HCT116 (cell line): ENCODE results near the gene CMIP. TPM values are rescaled to one million over a fixed set of nuclear protein-coding genes. Genes with fewer than 3 reads are reported as not detected.

Experiments used
- ATAC-seq: fragments of 200-7000 bp; cut with Tn5 transposase; 2 replicates; pipeline ENCODE4 v1.9.1; 2020; ENCODE audit warnings: mild to moderate bottlenecking, moderate library complexity
- BruUV-seq: library from RNA; stranded (reverse); fragments of 400-500 nt; replicated peaks from 2 replicates; lab custom pipeline; 2021; lab: Mats Ljungman, UMichigan
- CTCF ChIA-PET: fragments of 300-600 bp; sonication (Branson Sonifier 250); formaldehyde crosslinking; loops from one replicate; lab custom pipeline; 2021; ENCODE audit warnings: antibody characterized with exemption; lab: Charles Lee
- POLR2A ChIA-PET: fragments of 300-600, 350-600 bp; sonication (Branson Sonifier 250); formaldehyde crosslinking; loops from one replicate; lab custom pipeline; 2021; ENCODE audit warnings: antibody characterized with exemption; lab: Charles Lee
- RAD21 ChIA-PET, 2 experiments: fragments of 300-600 bp; sonication (Branson Sonifier 250); formaldehyde crosslinking; loops; one replicate each; lab custom pipeline; 2023; ENCODE audit warnings: low total read pairs in 2 of 2; ENCODE audit not compliant: uncharacterized antibody in 2 of 2, unreplicated experiment in 2 of 2, low non-redundant PET in 1 of 2; lab: Charles Lee
- DNase-seq: peaks from one replicate; pipeline ENCODE4 v3.0.0-alpha.2; 2010; ENCODE audit warnings: low read depth, low spot score
- H2AFZ ChIP-seq: fragments of 200-600 bp; shearing (Covaris generic), sonication (generic); 2 replicates; pipeline ENCODE4 v1.6.1; 2017; ENCODE audit warnings: low read depth, mixed run types, mixed read lengths, antibody characterized with exemption, low read length; ENCODE audit not compliant: poor library complexity, severe bottlenecking
- H3K27ac ChIP-seq: 2 replicates; pipeline ENCODE4 v1.5.1; 2012; ENCODE audit warnings: low read depth, low read length
- H3K27me3 ChIP-seq: fragments of 200-600 bp; sonication (generic); 2 replicates; pipeline ENCODE4 v1.6.1; 2016; ENCODE audit warnings: mixed run types, low read length, mixed read lengths; ENCODE audit not compliant: insufficient read depth
- H3K36me3 ChIP-seq, 2 experiments: fragments of 200-500 bp in 1 of 2; fragments of 200-600 bp in 1 of 2; sonication (Bioruptor generic) in 1 of 2; sonication (generic) in 1 of 2; 2 replicates each; pipeline versions ENCODE4 v1.5.1 to v1.6.1; 2014 to 2016; ENCODE audit warnings: low read length in 2 of 2, inconsistent platforms in 1 of 2, mixed read lengths in 1 of 2, mixed run types in 1 of 2; ENCODE audit not compliant: insufficient read depth in 2 of 2, control insufficient read depth in 1 of 2
- H3K4me1 ChIP-seq, 2 experiments: fragments of 200-600 bp in 1 of 2; sonication (generic) in 1 of 2; 2 replicates each; pipeline versions ENCODE4 v1.5.1 to v1.6.1; 2012 to 2017; ENCODE audit warnings: low read length in 2 of 2, inconsistent platforms in 1 of 2, mild to moderate bottlenecking in 1 of 2, mixed read lengths in 1 of 2, mixed run types in 1 of 2, moderate library complexity in 1 of 2; ENCODE audit not compliant: insufficient read depth in 2 of 2, control insufficient read depth in 1 of 2
- H3K4me2 ChIP-seq: fragments of 200-600 bp; sonication (generic); 2 replicates; pipeline ENCODE4 v1.6.1; 2017; ENCODE audit warnings: mixed run types, low read length, mixed read lengths
- H3K4me3 ChIP-seq, 2 experiments: fragments of 200-600 bp in 1 of 2; sonication (generic) in 1 of 2; replicated peaks in 1 of 2; 2 replicates each; pipeline ENCODE4 v1.5.1; 2011 to 2016; ENCODE audit warnings: low read length in 2 of 2, control low read depth in 1 of 2, low read depth in 1 of 2, mild to moderate bottlenecking in 1 of 2, mixed read lengths in 1 of 2, mixed run types in 1 of 2
- H3K79me2 ChIP-seq: fragments of 200-600 bp; sonication (generic); 2 replicates; pipeline ENCODE4 v1.6.1; 2017; ENCODE audit warnings: mild to moderate bottlenecking, mixed run types, low read length, moderate library complexity, mixed read lengths; ENCODE audit not compliant: insufficient read depth
- H3K9ac ChIP-seq: fragments of 200-600 bp; sonication (generic); 2 replicates; pipeline ENCODE4 v1.6.1; 2016; ENCODE audit warnings: low read length, mixed read lengths
- H3K9me2 ChIP-seq: fragments of 200-600 bp; sonication (generic), shearing (Covaris generic); 2 replicates; pipeline ENCODE4 v1.6.1; 2017; ENCODE audit warnings: mixed run types, mild to moderate bottlenecking, moderate library complexity; ENCODE audit not compliant: insufficient read depth
- H3K9me3 ChIP-seq, 2 experiments: fragments of 200-500 bp in 1 of 2; fragments of 200-600 bp in 1 of 2; sonication (Bioruptor generic) in 1 of 2; sonication (generic) in 1 of 2; 2 replicates each; pipeline ENCODE4 v1.6.1; 2014 to 2017; ENCODE audit warnings: low read length in 2 of 2, mixed read lengths in 2 of 2, inconsistent platforms in 1 of 2, low read depth in 1 of 2, mild to moderate bottlenecking in 1 of 2, mixed run types in 1 of 2, moderate library complexity in 1 of 2; ENCODE audit not compliant: control insufficient read depth in 1 of 2, insufficient read depth in 1 of 2
- H4K20me1 ChIP-seq: fragments of 200-600 bp; sonication (generic), shearing (Covaris generic); 2 replicates; pipeline ENCODE4 v1.6.1; 2017; ENCODE audit warnings: mixed run types, mild to moderate bottlenecking, moderate library complexity; ENCODE audit not compliant: insufficient read depth
- ATF3 ChIP-seq: IDR thresholded peaks from 2 replicates; pipeline ENCODE4 v1.6.1; 2012
- CBX3 ChIP-seq: IDR thresholded peaks from 2 replicates; pipeline ENCODE4 v1.6.1; 2012; ENCODE audit warnings: low read depth
- EGR1 ChIP-seq: IDR thresholded peaks from 2 replicates; pipeline ENCODE4 v1.6.1; 2012; ENCODE audit warnings: low read depth
- ELF1 ChIP-seq: IDR thresholded peaks from 2 replicates; pipeline ENCODE4 v1.6.1; 2012; ENCODE audit warnings: low read depth, borderline replicate concordance
- EZH2 ChIP-seq: fragments of 200-600 bp; sonication (generic); IDR thresholded peaks from 2 replicates; pipeline ENCODE4 v1.6.1; 2017; ENCODE audit warnings: antibody characterized with exemption, mixed run types
- EZH2phosphoT487 ChIP-seq: fragments of 200-600 bp; IDR thresholded peaks from 2 replicates; pipeline ENCODE4 v1.6.1; 2018; ENCODE audit warnings: antibody characterized with exemption, borderline replicate concordance
- FOSL1 ChIP-seq: IDR thresholded peaks from 2 replicates; pipeline ENCODE4 v1.6.1; 2012; ENCODE audit warnings: low read depth
- RAD21 ChIP-seq: IDR thresholded peaks from 2 replicates; pipeline ENCODE4 v1.6.1; 2012; ENCODE audit warnings: low read depth, mild to moderate bottlenecking
- SIN3A ChIP-seq: IDR thresholded peaks from 2 replicates; pipeline ENCODE4 v1.6.1; 2012; ENCODE audit warnings: low read depth
- SP1 ChIP-seq: IDR thresholded peaks from 2 replicates; pipeline ENCODE4 v1.6.1; 2012; ENCODE audit warnings: low read depth
- SRF ChIP-seq: IDR thresholded peaks from 2 replicates; pipeline ENCODE4 v1.6.1; 2012; ENCODE audit warnings: low read depth
- TCF7L2 ChIP-seq: IDR thresholded peaks from 2 replicates; pipeline ENCODE4 v1.7.0; 2011; ENCODE audit warnings: borderline replicate concordance, inconsistent platforms; ENCODE audit not compliant: insufficient read depth, insufficient read length; ENCODE audit errors: extremely low read depth
- ZFX ChIP-seq: fragments of 450-650 bp; IDR thresholded peaks from 2 replicates; pipeline ENCODE4 v1.6.1; 2017
- ZNF274 ChIP-seq: fragments of 200-500 bp; sonication (Bioruptor generic); IDR thresholded peaks from 2 replicates; pipeline ENCODE4 v1.6.1; 2014; ENCODE audit warnings: mild to moderate bottlenecking, low read depth, low read length, inconsistent platforms
- intact Hi-C: fragments of 100-400 bp; cut with micrococcal nuclease; formaldehyde crosslinking; loops from 2 replicates; pipeline ENCODE4 v1.10.0; 2022
- total RNA-seq: library from RNA; stranded (reverse); gene quantifications from one replicate; pipeline ENCODE4 v1.2.1, GENCODE V29; 2021; ENCODE audit not compliant: unreplicated experiment
- TF ChIP-seq, protein P1 (sequence below), 3 experiments: fragments of 200-600 bp in 1 of 3; sonication (generic) in 1 of 3; IDR thresholded peaks in 2 of 3; conservative IDR thresholded peaks in 1 of 3; 2 replicates each; pipeline ENCODE4 v1.5.1; 2012 to 2017; ENCODE audit warnings: low read depth in 2 of 3, low read length in 2 of 3, antibody characterized with exemption in 1 of 3, borderline replicate concordance in 1 of 3, control low read depth in 1 of 3, mild to moderate bottlenecking in 1 of 3, mixed read lengths in 1 of 3, mixed run types in 1 of 3, moderate library complexity in 1 of 3; ENCODE audit not compliant: insufficient read depth in 1 of 3
- TF ChIP-seq, protein P2 (sequence below): IDR thresholded peaks from 2 replicates; pipeline ENCODE4 v1.6.1; 2012
- TF ChIP-seq, protein P3 (sequence below): IDR thresholded peaks from 2 replicates; pipeline ENCODE4 v1.6.1; 2012; ENCODE audit warnings: low read depth

Gene CMIP
- total RNA-seq, 1 experiment from 2014 or later = 64.6 TPM

DNA sequence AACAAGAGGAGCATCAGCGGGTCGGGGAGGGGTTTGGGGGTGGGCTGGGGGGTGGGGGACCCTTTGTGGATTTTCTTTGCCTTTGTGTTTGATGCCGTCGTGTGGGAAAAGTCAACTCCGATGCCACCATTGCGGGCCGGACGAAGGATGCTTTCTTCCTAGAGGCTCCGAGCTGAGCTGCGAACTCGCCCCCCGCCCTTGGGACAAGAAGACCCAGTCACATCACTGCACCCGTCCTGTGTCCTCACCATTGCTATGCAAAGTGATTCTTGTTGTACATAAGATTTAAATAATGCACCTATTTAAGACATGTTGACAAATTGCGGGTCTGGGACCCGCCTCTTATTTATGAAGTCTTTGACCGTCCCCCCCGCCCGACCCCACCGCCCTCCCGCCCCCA, 265.4 kb downstream of the CMIP start:
- no peaks in the 10 kb centered on the region for H3K9me2 ChIP-seq
- no peak overlapping the region for H2AFZ ChIP-seq
- CTCF ChIA-PET = interaction anchor here (1.5 kb wide), 1 partner anchor 13 kb away, joined by 7 read pairs; no protein-coding TSS in a partner anchor
- BruUV-seq = no TSS peak
- peaks cover 33 to 74% of the 10 kb centered on the region in 2 experiments for H3K4me1 ChIP-seq
- TF ChIP-seq RAD21 (no peak), SRF (no peak), FOSL1 (no peak), ATF3 (no peak), CBX3 (no peak), ZFX (no peak), SP1 (no peak), ZNF274 (no peak), TCF7L2 (no peak), EZH2 (no peak), SIN3A (no peak), EGR1 (no peak), EZH2phosphoT487 (no peak), ELF1 (no peak)
- TF ChIP-seq, protein P1, sequence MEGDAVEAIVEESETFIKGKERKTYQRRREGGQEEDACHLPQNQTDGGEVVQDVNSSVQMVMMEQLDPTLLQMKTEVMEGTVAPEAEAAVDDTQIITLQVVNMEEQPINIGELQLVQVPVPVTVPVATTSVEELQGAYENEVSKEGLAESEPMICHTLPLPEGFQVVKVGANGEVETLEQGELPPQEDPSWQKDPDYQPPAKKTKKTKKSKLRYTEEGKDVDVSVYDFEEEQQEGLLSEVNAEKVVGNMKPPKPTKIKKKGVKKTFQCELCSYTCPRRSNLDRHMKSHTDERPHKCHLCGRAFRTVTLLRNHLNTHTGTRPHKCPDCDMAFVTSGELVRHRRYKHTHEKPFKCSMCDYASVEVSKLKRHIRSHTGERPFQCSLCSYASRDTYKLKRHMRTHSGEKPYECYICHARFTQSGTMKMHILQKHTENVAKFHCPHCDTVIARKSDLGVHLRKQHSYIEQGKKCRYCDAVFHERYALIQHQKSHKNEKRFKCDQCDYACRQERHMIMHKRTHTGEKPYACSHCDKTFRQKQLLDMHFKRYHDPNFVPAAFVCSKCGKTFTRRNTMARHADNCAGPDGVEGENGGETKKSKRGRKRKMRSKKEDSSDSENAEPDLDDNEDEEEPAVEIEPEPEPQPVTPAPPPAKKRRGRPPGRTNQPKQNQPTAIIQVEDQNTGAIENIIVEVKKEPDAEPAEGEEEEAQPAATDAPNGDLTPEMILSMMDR (IDR thresholded peaks at IDR 0.05 in 2 of 3, conservative IDR thresholded peaks at IDR 0.05 in 1 of 3; ENCODE audit: borderline replicate concordance in 1 of 3, insufficient read depth in 1 of 3, low read depth in 2 of 3, low read length in 2 of 3) = no peak
- TF ChIP-seq, protein P2, sequence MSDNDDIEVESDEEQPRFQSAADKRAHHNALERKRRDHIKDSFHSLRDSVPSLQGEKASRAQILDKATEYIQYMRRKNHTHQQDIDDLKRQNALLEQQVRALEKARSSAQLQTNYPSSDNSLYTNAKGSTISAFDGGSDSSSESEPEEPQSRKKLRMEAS = no peak
- TF ChIP-seq, protein P3, sequence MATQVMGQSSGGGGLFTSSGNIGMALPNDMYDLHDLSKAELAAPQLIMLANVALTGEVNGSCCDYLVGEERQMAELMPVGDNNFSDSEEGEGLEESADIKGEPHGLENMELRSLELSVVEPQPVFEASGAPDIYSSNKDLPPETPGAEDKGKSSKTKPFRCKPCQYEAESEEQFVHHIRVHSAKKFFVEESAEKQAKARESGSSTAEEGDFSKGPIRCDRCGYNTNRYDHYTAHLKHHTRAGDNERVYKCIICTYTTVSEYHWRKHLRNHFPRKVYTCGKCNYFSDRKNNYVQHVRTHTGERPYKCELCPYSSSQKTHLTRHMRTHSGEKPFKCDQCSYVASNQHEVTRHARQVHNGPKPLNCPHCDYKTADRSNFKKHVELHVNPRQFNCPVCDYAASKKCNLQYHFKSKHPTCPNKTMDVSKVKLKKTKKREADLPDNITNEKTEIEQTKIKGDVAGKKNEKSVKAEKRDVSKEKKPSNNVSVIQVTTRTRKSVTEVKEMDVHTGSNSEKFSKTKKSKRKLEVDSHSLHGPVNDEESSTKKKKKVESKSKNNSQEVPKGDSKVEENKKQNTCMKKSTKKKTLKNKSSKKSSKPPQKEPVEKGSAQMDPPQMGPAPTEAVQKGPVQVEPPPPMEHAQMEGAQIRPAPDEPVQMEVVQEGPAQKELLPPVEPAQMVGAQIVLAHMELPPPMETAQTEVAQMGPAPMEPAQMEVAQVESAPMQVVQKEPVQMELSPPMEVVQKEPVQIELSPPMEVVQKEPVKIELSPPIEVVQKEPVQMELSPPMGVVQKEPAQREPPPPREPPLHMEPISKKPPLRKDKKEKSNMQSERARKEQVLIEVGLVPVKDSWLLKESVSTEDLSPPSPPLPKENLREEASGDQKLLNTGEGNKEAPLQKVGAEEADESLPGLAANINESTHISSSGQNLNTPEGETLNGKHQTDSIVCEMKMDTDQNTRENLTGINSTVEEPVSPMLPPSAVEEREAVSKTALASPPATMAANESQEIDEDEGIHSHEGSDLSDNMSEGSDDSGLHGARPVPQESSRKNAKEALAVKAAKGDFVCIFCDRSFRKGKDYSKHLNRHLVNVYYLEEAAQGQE = no peak
- DNase-seq (no peak), ATAC-seq (no peak)
- RAD21 ChIA-PET = no interaction called here
- H3K27ac ChIP-seq = no peak overlapping the region
- POLR2A ChIA-PET = interaction anchor here (0.8 kb wide), 1 partner anchor 9 kb away, joined by 4 read pairs; no protein-coding TSS in a partner anchor
- no peak overlapping the region for H3K4me2 ChIP-seq
- H3K4me3 ChIP-seq = no peak overlapping the region
- H3K79me2 ChIP-seq = no peaks in the 10 kb centered on the region
- intact Hi-C loops = no loop called here
- H3K9me3 ChIP-seq = no peaks in the 10 kb centered on the region
- H4K20me1 ChIP-seq = 0 out of 2 replicates have a peak, but pooled peaks cover 3% of the 10 kb centered on the region
- H3K36me3 ChIP-seq = peaks cover 7 to 23% of the 10 kb centered on the region in 2 experiments
- no peak overlapping the region for H3K9ac ChIP-seq
- no peaks in the 10 kb centered on the region for H3K27me3 ChIP-seq
